RWPE2 (cell line): ENCODE results near the gene ME3.

Source experiments
- ATAC-seq: fragments of 200-7000 bp; cut with Tn5 transposase; 3 replicates; pipeline ENCODE4 v1.9.1; 2021; ENCODE audit warnings: low read depth
- DNase-seq: peaks from one replicate; pipeline ENCODE4 v3.0.0-alpha.2; 2020; ENCODE audit warnings: low spot score
- H3K27ac ChIP-seq: fragments of 450-650 bp; 2 replicates; pipeline ENCODE4 v1.5.1; 2017; ENCODE audit warnings: mild to moderate bottlenecking; ENCODE audit not compliant: poor library complexity, severe bottlenecking
- H3K27me3 ChIP-seq: fragments of 250-450 bp; sonication (Bioruptor Pico); 2 replicates; pipeline ENCODE4 v1.5.1; 2021; ENCODE audit warnings: mild to moderate bottlenecking, moderate library complexity; ENCODE audit not compliant: insufficient read depth, poor library complexity, severe bottlenecking
- H3K36me3 ChIP-seq: fragments of 250-450 bp; sonication (Bioruptor Pico); 2 replicates; pipeline ENCODE4 v1.5.1; 2020; ENCODE audit warnings: low read depth, mild to moderate bottlenecking, moderate library complexity
- H3K4me1 ChIP-seq: fragments of 250-450 bp; sonication (Bioruptor Pico); 2 replicates; pipeline ENCODE4 v1.5.1; 2021; ENCODE audit warnings: mild to moderate bottlenecking, moderate library complexity; ENCODE audit not compliant: insufficient read depth, poor library complexity, severe bottlenecking
- H3K4me3 ChIP-seq: fragments of 250-450 bp; sonication (Bioruptor Pico); 2 replicates; pipeline ENCODE4 v1.5.1; 2021; ENCODE audit warnings: mild to moderate bottlenecking, moderate library complexity; ENCODE audit not compliant: severe bottlenecking
- H3K9me3 ChIP-seq: fragments of 250-450 bp; sonication (Bioruptor Pico); 2 replicates; pipeline ENCODE4 v1.5.1; 2021; ENCODE audit warnings: mild to moderate bottlenecking, moderate library complexity; ENCODE audit not compliant: severe bottlenecking
- CTCF ChIP-seq: fragments of 450-650 bp; IDR thresholded peaks from one replicate; pipeline ENCODE4 v1.5.1; 2017; ENCODE audit warnings: mild to moderate bottlenecking, moderate library complexity; ENCODE audit not compliant: poor library complexity, severe bottlenecking

The ME3 gene

GRCh38 chr11:86558207-86558606 is 114.2 kb downstream of the ME3 start:
- Histone ChIP-seq H3K4me1 (peaks cover 28% of the 10 kb centered on the region), H3K36me3 (no peaks in the 10 kb centered on the region), H3K9me3 (no peaks in the 10 kb centered on the region), H3K27ac (peak overlapping the region; percentile 85), H3K4me3 (no peak overlapping the region), H3K27me3 (no peaks in the 10 kb centered on the region)
- no peak for DNase-seq
- peak; percentile 72 for ATAC-seq
- no peak for TF ChIP-seq CTCF

- Histone ChIP-seq H3K36me3 (no peaks in the 10 kb centered on the region), H3K27ac (no peak overlapping the region), H3K9me3 (no peaks in the 10 kb centered on the region), H3K4me3 (no peak overlapping the region), H3K4me1 (peaks cover 39% of the 10 kb centered on the region), H3K27me3 (no peaks in the 10 kb centered on the region)
- ATAC-seq: no peak
- TF ChIP-seq CTCF: no peak
- DNase-seq: no peak
Measured at GRCh38 chr11:86555866-86556265, 116.5 kb downstream of the ME3 start.

- no peaks in the 10 kb centered on the region for H3K27me3 ChIP-seq
- H3K9me3 ChIP-seq: no peaks in the 10 kb centered on the region
- TF ChIP-seq CTCF: no peak
- no peak for ATAC-seq
- no peak overlapping the region for H3K27ac ChIP-seq
- no peak overlapping the region for H3K4me3 ChIP-seq
- no peak for DNase-seq
- peaks cover 39% of the 10 kb centered on the region for H3K4me1 ChIP-seq
- no peaks in the 10 kb centered on the region for H3K36me3 ChIP-seq
Measured at GRCh38 chr11:86555401-86555800, 117.0 kb downstream of the ME3 start.

- Histone ChIP-seq H3K4me1 (peaks cover 24% of the 10 kb centered on the region), H3K36me3 (no peaks in the 10 kb centered on the region), H3K9me3 (no peaks in the 10 kb centered on the region), H3K27ac (no peak overlapping the region), H3K27me3 (no peaks in the 10 kb centered on the region), H3K4me3 (no peak overlapping the region)
- TF ChIP-seq CTCF: no peak
- no peak for DNase-seq
- ATAC-seq: no peak
Measured at GRCh38 chr11:86553265-86553664, 119.2 kb downstream of the ME3 start.

GRCh38 chr11:86551288-86552092 is 120.9 kb downstream of the ME3 start:
- no peaks in the 10 kb centered on the region for H3K27me3 ChIP-seq
- peak; percentile 85 for ATAC-seq
- H3K4me3 ChIP-seq: no peak overlapping the region
- DNase-seq: no peak
- peak overlapping the region; percentile 84 for H3K27ac ChIP-seq
- TF ChIP-seq CTCF: no peak
- H3K9me3 ChIP-seq: no peaks in the 10 kb centered on the region
- no peaks in the 10 kb centered on the region for H3K36me3 ChIP-seq
- H3K4me1 ChIP-seq: peaks cover 27% of the 10 kb centered on the region
